Endodermal cell (in vitro differentiated cells): Measurements from ENCODE around the gene CYB5D1. TPM values are rescaled to one million over a fixed set of nuclear protein-coding genes. Genes with fewer than 3 reads are reported as not detected.

Experiments used
- DNase-seq: peaks from one replicate; pipeline ENCODE4 v3.0.0-alpha.2; 2017
- H3K27ac ChIP-seq: 2 replicates; pipeline ENCODE4 v1.5.1; 2013; ENCODE audit warnings: mild to moderate bottlenecking, low read depth, low read length, moderate library complexity
- H3K27me3 ChIP-seq: 2 replicates; pipeline ENCODE4 v1.6.1; 2013; ENCODE audit warnings: mild to moderate bottlenecking, low read length, moderate library complexity; ENCODE audit not compliant: insufficient read depth, control insufficient read depth, poor library complexity, severe bottlenecking
- H3K36me3 ChIP-seq: 2 replicates; pipeline ENCODE4 v1.7.0; 2013; ENCODE audit warnings: mild to moderate bottlenecking, low read length, moderate library complexity; ENCODE audit not compliant: control insufficient read depth, insufficient read depth
- H3K4me1 ChIP-seq: one replicate; pipeline ENCODE4 v1.7.0; 2013; ENCODE audit warnings: low read length; ENCODE audit not compliant: control insufficient read depth, insufficient read depth
- H3K4me3 ChIP-seq: 2 replicates; pipeline ENCODE4 v1.5.1; 2013; ENCODE audit warnings: mild to moderate bottlenecking, low read length, moderate library complexity
- H3K9ac ChIP-seq: 2 replicates; pipeline ENCODE4 v1.6.1; 2013; ENCODE audit warnings: mild to moderate bottlenecking, low read length, moderate library complexity; ENCODE audit not compliant: poor library complexity, severe bottlenecking; ENCODE audit errors: extremely low read depth
- H3K9me3 ChIP-seq: 2 replicates; pipeline ENCODE4 v1.6.1; 2013; ENCODE audit warnings: mild to moderate bottlenecking, low read length, moderate library complexity; ENCODE audit not compliant: control insufficient read depth
- H3K27ac Mint-ChIP-seq: 2 replicates; pipeline ENCODE4 v1.8.0; 2020; ENCODE audit warnings: mixed read lengths
- H3K27me3 Mint-ChIP-seq: 2 replicates; pipeline ENCODE4 v1.8.0; 2021; ENCODE audit warnings: mild to moderate bottlenecking, mixed read lengths; ENCODE audit not compliant: insufficient read depth
- H3K36me3 Mint-ChIP-seq: 2 replicates; pipeline ENCODE4 v1.8.0; 2020; ENCODE audit warnings: low read depth, mixed read lengths
- H3K4me1 Mint-ChIP-seq: 2 replicates; pipeline ENCODE4 v1.8.0; 2020; ENCODE audit warnings: mixed read lengths
- H3K4me3 Mint-ChIP-seq: 2 replicates; pipeline ENCODE4 v1.8.0; 2020; ENCODE audit warnings: mild to moderate bottlenecking, moderate library complexity, mixed read lengths
- H3K9me3 Mint-ChIP-seq: 2 replicates; pipeline ENCODE4 v1.8.0; 2020; ENCODE audit warnings: mild to moderate bottlenecking, mixed read lengths
- WGBS, 2 experiments: methylation state at CpG; one replicate each; pipeline versions ENCODE4 v1.1.5 to v1.1.7; 2013; ENCODE audit warnings: missing lambda C conversion rate in 2 of 2, mixed read lengths in 1 of 2; ENCODE audit not compliant: insufficient coverage in 1 of 2, insufficient read length in 1 of 2; 5-methylcytosine and 5-hydroxymethylcytosine counted together
- total RNA-seq, 2 donors: library from RNA; stranded (reverse); fragmentation: NEBNext Ultra II Directional in 1 of 2; extraction: Animal tissue kit (Norgen Biotek cat#: 25700) in 1 of 2; gene quantifications; 2 replicates in 1 of 2; 3 replicates in 1 of 2; pipeline ENCODE4 v1.2.1, GENCODE V29; 2021
- TF ChIP-seq, protein P1 (sequence below): fragments of 200-600 bp; sonication (generic); conservative IDR thresholded peaks from 2 replicates; pipeline ENCODE4 v1.5.0; 2021; ENCODE audit warnings: antibody characterized with exemption, mild to moderate bottlenecking

CYB5D1 gene
- total RNA-seq, 2 donors from 2014 or later: 10.6 to 12.9 TPM

- no peaks in the 10 kb centered on the region for H3K27me3 ChIP-seq
- Mint-ChIP-seq H3K27ac (no peak overlapping the region), H3K9me3 (no peaks in the 10 kb centered on the region), H3K4me3 (no peak overlapping the region), H3K4me1 (no peaks in the 10 kb centered on the region), H3K27me3 (no peaks in the 10 kb centered on the region), H3K36me3 (peaks cover 25% of the 10 kb centered on the region)
- H3K4me3 ChIP-seq: no peak overlapping the region
- DNase-seq: peak; percentile 11
- H3K9me3 ChIP-seq: no peaks in the 10 kb centered on the region
- TF ChIP-seq, protein P1, sequence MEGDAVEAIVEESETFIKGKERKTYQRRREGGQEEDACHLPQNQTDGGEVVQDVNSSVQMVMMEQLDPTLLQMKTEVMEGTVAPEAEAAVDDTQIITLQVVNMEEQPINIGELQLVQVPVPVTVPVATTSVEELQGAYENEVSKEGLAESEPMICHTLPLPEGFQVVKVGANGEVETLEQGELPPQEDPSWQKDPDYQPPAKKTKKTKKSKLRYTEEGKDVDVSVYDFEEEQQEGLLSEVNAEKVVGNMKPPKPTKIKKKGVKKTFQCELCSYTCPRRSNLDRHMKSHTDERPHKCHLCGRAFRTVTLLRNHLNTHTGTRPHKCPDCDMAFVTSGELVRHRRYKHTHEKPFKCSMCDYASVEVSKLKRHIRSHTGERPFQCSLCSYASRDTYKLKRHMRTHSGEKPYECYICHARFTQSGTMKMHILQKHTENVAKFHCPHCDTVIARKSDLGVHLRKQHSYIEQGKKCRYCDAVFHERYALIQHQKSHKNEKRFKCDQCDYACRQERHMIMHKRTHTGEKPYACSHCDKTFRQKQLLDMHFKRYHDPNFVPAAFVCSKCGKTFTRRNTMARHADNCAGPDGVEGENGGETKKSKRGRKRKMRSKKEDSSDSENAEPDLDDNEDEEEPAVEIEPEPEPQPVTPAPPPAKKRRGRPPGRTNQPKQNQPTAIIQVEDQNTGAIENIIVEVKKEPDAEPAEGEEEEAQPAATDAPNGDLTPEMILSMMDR: no peak
- peaks cover 76% of the 10 kb centered on the region for H3K36me3 ChIP-seq
- no peak overlapping the region for H3K27ac ChIP-seq
- 95 to 99% methylated on average over 7 of the region's 7 CpGs for WGBS, 2 experiments
- H3K4me1 ChIP-seq: no peaks in the 10 kb centered on the region
- no peak overlapping the region for H3K9ac ChIP-seq
Measured at GRCh38 chr17:7878234-7878633, 20.4 kb downstream of the CYB5D1 start.

GRCh38 chr17:7880076-7880868 lies 22.5 kb downstream of the CYB5D1 start:
- 97 to 98% methylated on average over 3 of the region's 3 CpGs for WGBS, 2 experiments

DNA sequence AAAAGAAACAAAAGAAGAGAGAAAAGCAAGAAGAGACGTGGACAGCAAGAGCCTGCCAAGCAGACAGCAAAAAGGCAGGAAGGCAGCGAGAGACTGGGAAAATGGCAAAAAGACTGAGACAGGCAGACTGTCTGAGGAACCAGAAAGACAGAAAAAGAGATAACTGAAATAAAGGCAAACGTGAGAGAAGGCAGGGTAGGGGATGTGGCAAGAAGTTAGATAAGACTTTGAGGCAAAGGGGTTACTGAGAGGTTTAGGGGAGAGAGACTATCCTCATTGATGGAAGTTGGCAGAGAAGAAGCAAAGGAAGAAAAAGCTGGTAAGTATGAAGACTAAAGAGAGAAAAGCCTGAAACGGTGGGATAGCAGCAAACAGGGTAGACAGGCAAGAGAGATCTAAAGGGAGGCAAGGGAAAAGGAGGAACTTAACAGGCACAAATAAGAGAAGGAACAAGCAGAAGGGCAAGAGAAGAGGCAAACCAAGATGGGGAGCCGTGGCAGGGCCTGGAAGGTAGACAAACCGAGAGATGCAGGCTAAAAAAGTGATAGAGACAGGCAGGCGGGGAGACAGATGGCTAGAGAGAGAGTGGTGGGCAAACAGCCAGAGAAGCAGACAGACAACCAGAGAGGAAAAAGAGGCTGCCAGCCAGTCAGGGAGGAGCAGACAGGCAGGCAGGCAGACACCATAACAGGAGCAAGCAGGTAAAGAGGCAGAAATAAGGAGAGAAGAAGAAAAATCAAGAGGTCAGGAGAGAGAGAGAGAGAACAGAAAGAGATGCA lies 23.7 kb downstream of the CYB5D1 start:
- Mint-ChIP-seq H3K4me1 (no peaks in the 10 kb centered on the region), H3K27me3 (peaks cover 5% of the 10 kb centered on the region), H3K27ac (no peak overlapping the region), H3K36me3 (peaks cover 8% of the 10 kb centered on the region), H3K9me3 (no peaks in the 10 kb centered on the region), H3K4me3 (no peak overlapping the region)
- Histone ChIP-seq H3K9me3 (no peaks in the 10 kb centered on the region), H3K27ac (no peak overlapping the region), H3K27me3 (no peaks in the 10 kb centered on the region), H3K4me1 (no peaks in the 10 kb centered on the region), H3K4me3 (no peak overlapping the region), H3K9ac (no peak overlapping the region), H3K36me3 (peaks cover 49% of the 10 kb centered on the region)
- DNase-seq: peak; percentile 42
- TF ChIP-seq, protein P1: no peak
- WGBS, 2 experiments: 90 to 93% methylated on average over 7 of the region's 7 CpGs

More at GRCh38 chr17:7880076-7880868, 22.5 kb downstream of the CYB5D1 start:
- no peaks in the 10 kb centered on the region for H3K9me3 ChIP-seq
- TF ChIP-seq, protein P1: no peak
- Mint-ChIP-seq H3K9me3 (no peaks in the 10 kb centered on the region), H3K4me1 (no peaks in the 10 kb centered on the region), H3K27ac (no peak overlapping the region), H3K36me3 (peaks cover 17% of the 10 kb centered on the region), H3K27me3 (no peaks in the 10 kb centered on the region), H3K4me3 (no peak overlapping the region)
- no peak overlapping the region for H3K9ac ChIP-seq
- no peak for DNase-seq
- H3K4me1 ChIP-seq: no peaks in the 10 kb centered on the region
- no peak overlapping the region for H3K27ac ChIP-seq
- no peaks in the 10 kb centered on the region for H3K27me3 ChIP-seq
- H3K36me3 ChIP-seq: peaks cover 61% of the 10 kb centered on the region
- no peak overlapping the region for H3K4me3 ChIP-seq
